H1 (cell line): Measurements from ENCODE around the gene CDK5. TPM values are rescaled to one million over a fixed set of nuclear protein-coding genes. Genes with fewer than 3 reads are reported as not detected.

Source experiments
- CTCF ChIA-PET: fragments of 300-600 bp; sonication (Branson Sonifier 250); formaldehyde crosslinking; loops from one replicate; lab custom pipeline; 2021; ENCODE audit not compliant: partially characterized antibody; lab: Charles Lee
- POLR2A ChIA-PET: fragments of 300-600 bp; sonication (Branson Sonifier 250); formaldehyde crosslinking; loops from one replicate; lab custom pipeline; 2021; ENCODE audit warnings: inconsistent platforms; ENCODE audit not compliant: partially characterized antibody; lab: Charles Lee
- DNase-seq, 2 experiments: peaks; one replicate each; pipeline versions ENCODE4 v3.0.0 to v3.0.0-alpha.2; 2010 to 2022; ENCODE audit warnings: low spot score in 2 of 2, low read depth in 1 of 2, mixed read lengths in 1 of 2
- FAIRE-seq: peaks from 2 replicates; lab custom pipeline; 2011; peaks lifted over from hg19 to GRCh38; lab: Jason Lieb, UNC
- H2AFZ ChIP-seq: 2 replicates; pipeline ENCODE4 v1.8.1; 2012; ENCODE audit warnings: low read length, inconsistent platforms
- H2AK5ac ChIP-seq: 2 replicates; pipeline ENCODE4 v1.6.1; 2013; ENCODE audit warnings: low read depth, low read length
- H2BK120ac ChIP-seq: replicated peaks from 2 replicates; pipeline ENCODE3; 2013; ENCODE audit warnings: low read depth, low read length, inconsistent platforms
- H2BK12ac ChIP-seq: 2 replicates; pipeline ENCODE4 v1.6.1; 2013; ENCODE audit warnings: low read depth, low read length
- H2BK15ac ChIP-seq: 2 replicates; pipeline ENCODE4 v1.6.1; 2013; ENCODE audit warnings: low read length
- H2BK20ac ChIP-seq: 2 replicates; pipeline ENCODE4 v1.6.1; 2013; ENCODE audit warnings: low read length
- H2BK5ac ChIP-seq: 2 replicates; pipeline ENCODE4 v1.6.1; 2013; ENCODE audit warnings: low read depth, low read length
- H3K14ac ChIP-seq: 2 replicates; pipeline ENCODE4 v1.6.1; 2013; ENCODE audit warnings: inconsistent platforms; ENCODE audit not compliant: insufficient read length
- H3K18ac ChIP-seq: 2 replicates; pipeline ENCODE4 v1.6.1; 2013; ENCODE audit warnings: low read length; ENCODE audit errors: extremely low read depth
- H3K23ac ChIP-seq: 2 replicates; pipeline ENCODE4 v1.6.1; 2013; ENCODE audit warnings: inconsistent platforms; ENCODE audit not compliant: insufficient read length
- H3K23me2 ChIP-seq: 2 replicates; pipeline ENCODE4 v1.6.1; 2013; ENCODE audit warnings: low read depth, low read length
- H3K27ac ChIP-seq: 2 replicates; pipeline ENCODE4 v1.6.1; 2011; ENCODE audit warnings: low read depth, low read length, inconsistent platforms
- H3K27me3 ChIP-seq, 4 experiments: replicated peaks in 1 of 4; 1 replicate in 1 of 4; 2 replicates in 3 of 4; pipeline versions ENCODE4 v1.6.1 to v1.8.1; 2011 to 2013; ENCODE audit warnings: low read length in 3 of 4, mild to moderate bottlenecking in 3 of 4, inconsistent platforms in 2 of 4, mixed read lengths in 2 of 4, moderate library complexity in 1 of 4; ENCODE audit not compliant: control insufficient read depth in 3 of 4, insufficient read depth in 3 of 4; ENCODE audit errors: extremely low read depth in 1 of 4
- H3K36me3 ChIP-seq, 4 experiments: 2 replicates each; pipeline versions ENCODE4 v1.6.1 to v1.8.1; 2011 to 2013; ENCODE audit warnings: mild to moderate bottlenecking in 4 of 4, low read length in 3 of 4, moderate library complexity in 2 of 4, control low read depth in 1 of 4, inconsistent platforms in 1 of 4; ENCODE audit not compliant: insufficient read depth in 4 of 4, control insufficient read depth in 2 of 4
- H3K4ac ChIP-seq: replicated peaks from 2 replicates; pipeline ENCODE3; 2013; ENCODE audit warnings: low read length, low read depth, mixed read lengths, inconsistent platforms; ENCODE audit not compliant: insufficient read length
- H3K4me1 ChIP-seq, 4 experiments: replicated peaks in 1 of 4; 1 replicate in 1 of 4; 2 replicates in 3 of 4; pipeline versions ENCODE4 v1.6.1 to v1.8.1; 2011 to 2013; ENCODE audit warnings: low read length in 3 of 4, inconsistent platforms in 2 of 4, mixed read lengths in 1 of 4; ENCODE audit not compliant: insufficient read depth in 4 of 4, control insufficient read depth in 3 of 4
- H3K4me2 ChIP-seq, 2 experiments: 2 replicates each; pipeline versions ENCODE4 v1.6.1 to v1.8.1; 2011 to 2013; ENCODE audit warnings: low read depth in 2 of 2, low read length in 2 of 2, control low read depth in 1 of 2, inconsistent platforms in 1 of 2, mild to moderate bottlenecking in 1 of 2; ENCODE audit not compliant: insufficient read depth in 1 of 2
- H3K4me3 ChIP-seq, 4 experiments: fragments of 200-600, 300-600 bp in 1 of 4; sonication (generic), shearing (Covaris generic), sonication (Bioruptor Twin) in 1 of 4; 2 replicates each; pipeline versions ENCODE4 v1.5.1 to v1.8.1; 2011 to 2016; ENCODE audit warnings: low read length in 4 of 4, low read depth in 3 of 4, control low read depth in 2 of 4, inconsistent platforms in 2 of 4, mild to moderate bottlenecking in 2 of 4, mixed read lengths in 1 of 4, moderate library complexity in 1 of 4; ENCODE audit not compliant: insufficient read depth in 2 of 4; ENCODE audit errors: extremely low read depth in 1 of 4
- H3K56ac ChIP-seq: replicated peaks from 2 replicates; pipeline ENCODE3; 2013; ENCODE audit warnings: low read depth, mild to moderate bottlenecking, mixed read lengths, low read length, inconsistent platforms; ENCODE audit not compliant: insufficient read length
- H3K79me1 ChIP-seq: 2 replicates; pipeline ENCODE4 v1.6.1; 2013; ENCODE audit warnings: low read depth, low read length, control low read depth
- H3K79me2 ChIP-seq, 2 experiments: 2 replicates each; pipeline versions ENCODE4 v1.6.1 to v1.8.1; 2012 to 2013; ENCODE audit warnings: low read length in 2 of 2, mild to moderate bottlenecking in 2 of 2, inconsistent platforms in 1 of 2; ENCODE audit not compliant: insufficient read depth in 2 of 2, control insufficient read depth in 1 of 2
- H3K9ac ChIP-seq, 4 experiments: replicated peaks in 1 of 4; 1 replicate in 1 of 4; 2 replicates in 3 of 4; pipeline versions ENCODE4 v1.6.1 to v1.8.1; 2011 to 2013; ENCODE audit warnings: low read depth in 3 of 4, low read length in 3 of 4, control low read depth in 2 of 4, mild to moderate bottlenecking in 2 of 4, moderate library complexity in 2 of 4, inconsistent platforms in 1 of 4; ENCODE audit errors: extremely low read depth in 1 of 4
- H3K9me3 ChIP-seq, 2 experiments: 2 replicates each; pipeline versions ENCODE4 v1.6.1 to v1.8.1; 2012 to 2013; ENCODE audit warnings: mild to moderate bottlenecking in 2 of 2, moderate library complexity in 2 of 2, control low read depth in 1 of 2, inconsistent platforms in 1 of 2, low read depth in 1 of 2, low read length in 1 of 2, mixed read lengths in 1 of 2; ENCODE audit not compliant: insufficient read depth in 2 of 2
- H4K20me1 ChIP-seq, 2 experiments: replicated peaks in 1 of 2; 2 replicates each; pipeline versions ENCODE3 to v1.8.1; 2011 to 2013; ENCODE audit warnings: inconsistent platforms in 2 of 2, low read length in 2 of 2, mild to moderate bottlenecking in 1 of 2; ENCODE audit not compliant: insufficient read depth in 2 of 2, control insufficient read depth in 1 of 2
- H4K5ac ChIP-seq: 2 replicates; pipeline ENCODE4 v1.6.1; 2013; ENCODE audit warnings: low read length, low read depth, mixed read lengths, inconsistent platforms; ENCODE audit not compliant: insufficient read length
- H4K8ac ChIP-seq: 2 replicates; pipeline ENCODE4 v1.8.0; 2013; ENCODE audit warnings: mild to moderate bottlenecking, moderate library complexity, low read length, inconsistent platforms; ENCODE audit not compliant: insufficient read depth; ENCODE audit errors: extremely low read depth
- H4K91ac ChIP-seq: replicated peaks from 2 replicates; pipeline ENCODE3; 2013; ENCODE audit warnings: low read length, mixed read lengths, inconsistent platforms; ENCODE audit not compliant: insufficient read length
- ASH2L ChIP-seq: fragments of 200-600, 300-600 bp; sonication (generic); IDR thresholded peaks from one replicate; pipeline ENCODE4 v1.7.1; 2017; ENCODE audit warnings: low read length
- EZH2 ChIP-seq: fragments of 200-600 bp; sonication (generic); IDR thresholded peaks from 2 replicates; pipeline ENCODE4 v1.7.1; 2012; ENCODE audit warnings: low read depth, mild to moderate bottlenecking, moderate library complexity, low read length, inconsistent platforms; ENCODE audit not compliant: severe bottlenecking
- JUN ChIP-seq: IDR thresholded peaks from 2 replicates; pipeline ENCODE4 v1.6.1; 2011; ENCODE audit warnings: low read depth, mild to moderate bottlenecking, improper control_type of control experiment, low read length
- KDM1A ChIP-seq: fragments of 200-600, 300-600 bp; sonication (generic); IDR thresholded peaks from 2 replicates; pipeline ENCODE4 v1.7.1; 2016; ENCODE audit warnings: mild to moderate bottlenecking, low read length, borderline replicate concordance
- NANOG ChIP-seq: IDR thresholded peaks from 2 replicates; pipeline ENCODE4 v1.6.1; 2011; ENCODE audit warnings: low read length, low read depth, mild to moderate bottlenecking, inconsistent platforms; ENCODE audit not compliant: insufficient read depth, poor library complexity, severe bottlenecking
- RAD21 ChIP-seq, 2 experiments: IDR thresholded peaks in 1 of 2; conservative IDR thresholded peaks in 1 of 2; 2 replicates each; pipeline ENCODE4 v1.6.1; 2011; ENCODE audit warnings: low read depth in 2 of 2, low read length in 2 of 2, improper control_type of control experiment in 1 of 2, inconsistent platforms in 1 of 2, mild to moderate bottlenecking in 1 of 2, moderate library complexity in 1 of 2
- WGBS, 2 experiments: shearing (Covaris generic) in 1 of 2; methylation state at CpG; one replicate each; pipeline versions ENCODE4 v1.1.6 to v1.1.7; 2013 to 2015; ENCODE audit warnings: low lambda C conversion rate in 2 of 2, mixed read lengths in 2 of 2, inconsistent platforms in 1 of 2, low coverage in 1 of 2, missing lambda C conversion rate in 1 of 2; ENCODE audit not compliant: insufficient replicate concordance in 2 of 2, insufficient coverage in 1 of 2, insufficient read length in 1 of 2; ENCODE audit errors: extremely low coverage in 1 of 2, missing lambda C conversion rate in 1 of 2; 5-methylcytosine and 5-hydroxymethylcytosine counted together
- polyA plus RNA-seq, 7 experiments: library from polyadenylated mRNA; depleted of rRNA in 3 of 7; stranded (reverse) in 5 of 7; unstranded in 2 of 7; fragments of >200 nt in 5 of 7; fragments of 200-250 nt in 2 of 7; gene quantifications; 1 replicate in 5 of 7; 2 replicates in 1 of 7; 4 replicates in 1 of 7; pipeline versions ENCODE4 v1.2.1 to v1.2.3, GENCODE V29; 2011 to 2013; ENCODE audit warnings: missing spikeins in 2 of 7, mixed read lengths in 2 of 7
- total RNA-seq: library from RNA; stranded (reverse); fragmentation: NEBNext Ultra II Directional; extraction: Animal tissue kit (Norgen Biotek cat#: 25700); gene quantifications from 2 replicates; pipeline ENCODE4 v1.2.1, GENCODE V29; 2021

Gene CDK5
- total and polyA plus RNA-seq, 2 of the 8 experiments (the other 6 are each of a cell fraction or from before 2014, with no cell fraction given) = 22.8 to 37.2 TPM

DNA sequence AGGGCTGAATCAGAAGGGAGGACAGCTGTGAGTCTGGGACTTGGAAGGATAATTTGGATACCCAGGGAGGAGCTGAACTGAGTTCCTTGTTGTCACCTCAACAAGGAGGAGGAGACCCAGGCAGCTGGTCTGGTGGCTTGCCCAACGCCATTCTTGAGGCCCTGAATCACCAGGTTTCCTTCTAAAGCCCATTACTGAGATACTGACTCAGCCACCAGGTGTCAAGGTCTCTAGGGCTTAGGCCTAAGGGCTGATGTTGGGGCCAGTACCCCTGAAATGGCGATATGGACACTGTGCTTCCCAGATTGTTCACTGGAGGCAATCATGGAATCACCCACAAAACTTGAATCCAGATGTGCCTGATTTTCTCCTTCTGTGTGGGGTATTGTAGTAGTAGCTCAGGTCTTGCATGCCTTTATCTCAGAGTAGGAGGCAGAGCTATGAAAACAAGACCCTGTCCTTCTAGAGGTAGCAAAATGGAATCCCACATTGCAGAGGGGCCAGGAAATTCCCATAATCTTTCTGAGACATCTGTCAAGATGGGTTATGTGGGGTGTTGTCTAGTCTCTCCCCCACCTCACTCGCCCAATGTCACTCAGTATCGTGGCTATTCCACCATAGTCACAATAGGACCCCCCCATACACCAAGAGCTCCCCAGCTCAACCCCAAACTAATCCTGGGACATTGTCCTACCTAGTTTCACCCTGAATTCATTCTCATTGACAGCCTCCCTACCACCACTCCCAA is 31.6 kb downstream of the CDK5 start:
- H3K9ac ChIP-seq = no peak overlapping the region
- peaks cover 3% of the 10 kb centered on the region; the same call in 1 of the 2 replicates for H3K23me2 ChIP-seq
- H4K8ac ChIP-seq = no peak overlapping the region
- no peak overlapping the region for H3K4ac ChIP-seq
- no peak overlapping the region for H3K18ac ChIP-seq
- no peak overlapping the region for H2BK20ac ChIP-seq
- no peak for FAIRE-seq
- H2AK5ac ChIP-seq = no peak overlapping the region
- H4K5ac ChIP-seq = peak overlapping the region; percentile 31
- no peak overlapping the region for H3K4me3 ChIP-seq
- no peaks in the 10 kb centered on the region for H3K36me3 ChIP-seq
- H3K27me3 ChIP-seq = peaks cover 0 to 4% (median 3%) of the 10 kb centered on the region in 4 experiments; a peak in 4 of 7 replicates
- H3K23ac ChIP-seq = no peak overlapping the region
- TF ChIP-seq JUN (no peak), NANOG (no peak), ASH2L (no peak), KDM1A (no peak), EZH2 (no peak), RAD21 (IDR thresholded peaks at IDR 0.05 in 1 of 2, conservative IDR thresholded peaks at IDR 0.05 in 1 of 2; ENCODE audit: low read depth in 2 of 2, low read length in 2 of 2) (no peak)
- H3K27ac ChIP-seq = no peak overlapping the region
- H3K9me3 ChIP-seq = no peaks in the 10 kb centered on the region
- H2BK120ac ChIP-seq = peak overlapping the region; percentile 60
- DNase-seq = no peak
- no peaks in the 10 kb centered on the region for H4K20me1 ChIP-seq
- ChIA-PET CTCF (interaction anchor here (0.5 to 2.3 kb wide), 7 partner anchors 9 to 146 kb away, joined by 3 to 12 read pairs (median 5); no protein-coding TSS in a partner anchor), POLR2A (interaction anchor here (0.6 to 3.2 kb wide), 2 partner anchors 8 to 653 kb away, joined by 4 to 18 read pairs; no protein-coding TSS in a partner anchor)
- H3K56ac ChIP-seq = no peak overlapping the region
- H2BK15ac ChIP-seq = no peak overlapping the region
- H2AFZ ChIP-seq = no peak overlapping the region
- no peak overlapping the region for H2BK5ac ChIP-seq
- WGBS, 2 experiments = 82% methylated on average over 4 of the region's 4 CpGs; no CpG with 5 or more reads in 1 of the 2 experiments
- H3K79me1 ChIP-seq = no peaks in the 10 kb centered on the region; the same call in 1 of the 2 replicates
- H2BK12ac ChIP-seq = no peak overlapping the region; the same call in 1 of the 2 replicates
- H3K79me2 ChIP-seq = no peaks in the 10 kb centered on the region
- no peak overlapping the region for H4K91ac ChIP-seq
- H3K4me1 ChIP-seq = peaks cover 0 to 4% (median 2%) of the 10 kb centered on the region in 4 experiments; a peak in 3 of 7 replicates
- H3K4me2 ChIP-seq = peak overlapping the region in 1 of 2 experiments; percentile 90; a peak in 1 of 4 replicates
- H3K14ac ChIP-seq = no peak overlapping the region
